Cardiac atrium fibroblast (primary cell): ENCODE results near the gene ABCA2. TPM values are rescaled to one million over a fixed set of nuclear protein-coding genes. Genes with fewer than 3 reads are reported as not detected.

Source experiments
- total RNA-seq: library from RNA; depleted of rRNA; stranded (reverse); fragments of >200 nt; gene quantifications from 2 replicates; pipeline ENCODE4 v1.2.3, GENCODE V29; 2015

ABCA2 gene
- total RNA-seq, 1 donor from 2014 or later: 12.3 TPM

Other genes starting within 250 kb of the ABCA2 start
- 104 and 151 TPM in 2 replicates for gene TMEM141, start 236.9 kb downstream of the ABCA2 start, total RNA-seq
- 0.18 and 1.6 TPM in 2 replicates for gene CCDC183, start 231.9 kb downstream of the ABCA2 start, total RNA-seq
- gene RABL6, start 220.3 kb downstream of the ABCA2 start, total RNA-seq: 68.2 and 77.4 TPM in 2 replicates
- 1.5 and 2.7 TPM in 2 replicates for gene AJM1, start 185.8 kb downstream of the ABCA2 start, total RNA-seq
- gene PHPT1, start 178.8 kb downstream of the ABCA2 start, total RNA-seq: 118 and 128 TPM in 2 replicates
- 3.2 and 3.6 TPM in 2 replicates for gene MAMDC4, start 175.9 kb downstream of the ABCA2 start, total RNA-seq
- gene EDF1, start 161.9 kb downstream of the ABCA2 start, total RNA-seq: 376 and 413 TPM in 2 replicates
- gene TRAF2, start 141.7 kb downstream of the ABCA2 start, total RNA-seq: 3.4 and 6.6 TPM in 2 replicates
- gene FBXW5, start 83.5 kb downstream of the ABCA2 start, total RNA-seq: 121 and 137 TPM in 2 replicates
- not detected in 2 replicates for gene C8G, start 83.0 kb downstream of the ABCA2 start, total RNA-seq
- not detected in 2 replicates for gene LCN12, start 76.0 kb downstream of the ABCA2 start, total RNA-seq
- 4.5 and 15.2 TPM in 2 replicates for gene PTGDS, start 50.7 kb downstream of the ABCA2 start, total RNA-seq
- gene LCNL1, start 45.2 kb downstream of the ABCA2 start, total RNA-seq: not detected in 2 replicates
- gene PAXX, start 35.8 kb downstream of the ABCA2 start, total RNA-seq: 17.7 and 29.2 TPM in 2 replicates
- 4.7 and 16.8 TPM in 2 replicates for gene CLIC3, start 31.7 kb downstream of the ABCA2 start, total RNA-seq
- not detected in 2 replicates for gene FUT7, start 3.9 kb upstream of the ABCA2 start, total RNA-seq
- 51.2 and 71.8 TPM in 2 replicates for gene NPDC1, start 17.9 kb upstream of the ABCA2 start, total RNA-seq
- gene ENTPD2, start 25.8 kb upstream of the ABCA2 start, total RNA-seq: not detected in 2 replicates
- 0.18 and 2.6 TPM in 2 replicates for gene SAPCD2, start 42.3 kb upstream of the ABCA2 start, total RNA-seq
- 8.5 and 10.7 TPM in 2 replicates for gene UAP1L1, start 49.3 kb upstream of the ABCA2 start, total RNA-seq
- gene MAN1B1, start 58.7 kb upstream of the ABCA2 start, total RNA-seq: 86.1 and 101 TPM in 2 replicates
- 136 and 138 TPM in 2 replicates for gene DPP7, start 86.5 kb upstream of the ABCA2 start, total RNA-seq
- gene GRIN1, start 110.9 kb upstream of the ABCA2 start, total RNA-seq: not detected in 2 replicates
- gene LRRC26, start 141.8 kb upstream of the ABCA2 start, total RNA-seq: not detected in 2 replicates
- gene TMEM210, start 143.8 kb upstream of the ABCA2 start, total RNA-seq: not detected in 2 replicates
- 13.5 and 20.3 TPM in 2 replicates for gene ANAPC2, start 160.3 kb upstream of the ABCA2 start, total RNA-seq
- 52.2 and 74.0 TPM in 2 replicates for gene SSNA1, start 160.4 kb upstream of the ABCA2 start, total RNA-seq
- gene TPRN, start 172.5 kb upstream of the ABCA2 start, total RNA-seq: 5.8 and 7.2 TPM in 2 replicates
- 26.7 and 38.4 TPM in 2 replicates for gene TMEM203, start 177.4 kb upstream of the ABCA2 start, total RNA-seq
- 8.3 and 9.4 TPM in 2 replicates for gene NDOR1, start 177.5 kb upstream of the ABCA2 start, total RNA-seq
- 0.16 TPM in 1 of 2 replicates, not detected in the other for gene RNF208, start 194.0 kb upstream of the ABCA2 start, total RNA-seq
- not detected in 2 replicates for gene CYSRT1, start 196.9 kb upstream of the ABCA2 start, total RNA-seq
- not detected in 2 replicates for gene RNF224, start 199.3 kb upstream of the ABCA2 start, total RNA-seq
- not detected in 2 replicates for gene SLC34A3, start 202.7 kb upstream of the ABCA2 start, total RNA-seq
- gene TUBB4B, start 213.1 kb upstream of the ABCA2 start, total RNA-seq: 223 and 269 TPM in 2 replicates
- not detected in 2 replicates for gene STPG3, start 223.0 kb upstream of the ABCA2 start, total RNA-seq
- 44.6 and 49.7 TPM in 2 replicates for gene NELFB, start 227.1 kb upstream of the ABCA2 start, total RNA-seq
- 13.0 and 15.6 TPM in 2 replicates for gene TOR4A, start 249.5 kb upstream of the ABCA2 start, total RNA-seq